CD4-positive, CD25-positive, alpha-beta regulatory T cell (primary cell): ENCODE results near the gene C3orf33. TPM values are rescaled to one million over a fixed set of nuclear protein-coding genes. Genes with fewer than 3 reads are reported as not detected.
A peak's percentile ranks its signal among the peaks of the same experiment; 100 is the strongest.

Source experiments
- ATAC-seq, 2 donors: fragments of 150-1000 bp; cut with Tn5 transposase; one replicate each; pipeline ENCODE4 v1.10.0; 2021; ENCODE audit warnings: low read depth in 2 of 2, moderate number of reproducible peaks in 2 of 2, moderate library complexity in 1 of 2
- DNase-seq, 3 donors: peaks; one replicate each; pipeline versions ENCODE4 v3.0.0 to v3.0.0-alpha.2; 2012 to 2022; ENCODE audit warnings: mixed read lengths in 1 of 3
- H3K27ac ChIP-seq: one replicate; pipeline ENCODE4 v1.7.0; 2013; ENCODE audit warnings: mild to moderate bottlenecking, low read length; ENCODE audit not compliant: insufficient read depth, poor library complexity, severe bottlenecking
- H3K27me3 ChIP-seq: one replicate; pipeline ENCODE4 v1.7.0; 2013; ENCODE audit warnings: low read length; ENCODE audit not compliant: control insufficient read depth, insufficient read depth
- H3K36me3 ChIP-seq: one replicate; pipeline ENCODE4 v1.7.0; 2013; ENCODE audit warnings: mild to moderate bottlenecking, low read length, moderate library complexity; ENCODE audit not compliant: control insufficient read depth, insufficient read depth
- H3K4me1 ChIP-seq: 2 replicates; pipeline ENCODE4 v1.7.0; 2013; ENCODE audit warnings: mild to moderate bottlenecking, low read length; ENCODE audit not compliant: insufficient read depth, control insufficient read depth, poor library complexity, severe bottlenecking
- H3K4me3 ChIP-seq: one replicate; pipeline ENCODE4 v1.7.0; 2013; ENCODE audit warnings: low read depth, mild to moderate bottlenecking, low read length, moderate library complexity
- H3K9me3 ChIP-seq, 2 experiments: 1 replicate in 1 of 2; 2 replicates in 1 of 2; pipeline ENCODE4 v1.7.0; 2013; ENCODE audit warnings: low read length in 2 of 2, mild to moderate bottlenecking in 1 of 2, moderate library complexity in 1 of 2; ENCODE audit not compliant: control insufficient read depth in 2 of 2
- H3K27ac Mint-ChIP-seq, 3 donors: one replicate each; pipeline ENCODE4 v1.8.0; 2020 to 2022; ENCODE audit warnings: mild to moderate bottlenecking in 3 of 3, mixed read lengths in 3 of 3, moderate library complexity in 2 of 3
- H3K27me3 Mint-ChIP-seq: one replicate; pipeline ENCODE4 v1.8.0; 2022; ENCODE audit warnings: mild to moderate bottlenecking, mixed read lengths
- H3K36me3 Mint-ChIP-seq: one replicate; pipeline ENCODE4 v1.8.0; 2020; ENCODE audit warnings: mixed read lengths
- H3K4me1 Mint-ChIP-seq, 4 donors: one replicate each; pipeline ENCODE4 v1.8.0; 2020 to 2022; ENCODE audit warnings: mixed read lengths in 4 of 4, mild to moderate bottlenecking in 1 of 4
- H3K4me3 Mint-ChIP-seq, 4 donors: one replicate each; pipeline ENCODE4 v1.8.0; 2020 to 2022; ENCODE audit warnings: mild to moderate bottlenecking in 4 of 4, mixed read lengths in 4 of 4, moderate library complexity in 3 of 4
- H3K9me3 Mint-ChIP-seq, 7 donors: one replicate each; pipeline ENCODE4 v1.8.0; 2020 to 2022; ENCODE audit warnings: mixed read lengths in 7 of 7, mild to moderate bottlenecking in 3 of 7, moderate library complexity in 2 of 7
- polyA plus RNA-seq, 4 donors: library from polyadenylated mRNA; unstranded; fragments of 300-500 nt; fragmentation: Illumina TruSeq; gene quantifications; one replicate each; pipeline ENCODE4 v1.2.3, GENCODE V29; 2021
- total RNA-seq: library from RNA; stranded (reverse); gene quantifications from one replicate; pipeline ENCODE4 v1.2.3, GENCODE V29; 2022

The C3orf33 gene
- total and polyA plus RNA-seq, 5 donors from 2014 or later, result 0.74 to 5.0 (median 3.0) TPM

DNA sequence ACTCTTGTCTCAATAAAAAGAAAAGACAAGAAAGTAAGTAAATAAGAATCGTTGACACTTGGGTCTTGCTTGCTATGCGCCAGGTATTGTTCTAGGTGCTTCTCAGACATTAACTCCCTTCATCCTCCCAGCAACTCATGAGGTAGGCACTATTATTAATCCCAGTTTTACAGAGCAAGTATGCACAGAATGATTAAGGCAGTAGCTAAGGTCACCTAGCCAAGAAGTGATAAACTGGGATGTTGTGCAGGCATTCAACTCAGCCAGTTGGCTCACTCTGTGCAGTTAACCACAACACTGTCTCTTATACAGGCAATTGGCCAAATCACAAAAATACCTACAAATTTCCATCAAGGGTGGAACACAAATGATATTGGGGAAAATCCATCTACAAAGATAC is 1.7 kb upstream of the C3orf33 start:
- no peaks in the 10 kb centered on the region for H3K9me3 Mint-ChIP-seq
- peak overlapping the region in 1 of 4 donors; percentile 43 for H3K4me3 Mint-ChIP-seq
- H3K4me1 Mint-ChIP-seq, result peaks cover 0 to 17% (median 8%) of the 10 kb centered on the region in 4 donors
- H3K27me3 Mint-ChIP-seq, result no peaks in the 10 kb centered on the region
- no peaks in the 10 kb centered on the region for H3K36me3 ChIP-seq
- peaks cover 8% of the 10 kb centered on the region for H3K36me3 Mint-ChIP-seq
- no peak overlapping the region for H3K27ac Mint-ChIP-seq
- H3K9me3 ChIP-seq, result no peaks in the 10 kb centered on the region
- no peak overlapping the region for H3K4me3 ChIP-seq
- H3K4me1 ChIP-seq, result peaks cover 11% of the 10 kb centered on the region
- no peak for ATAC-seq
- no peak for DNase-seq
- no peak overlapping the region for H3K27ac ChIP-seq
- peaks cover 7% of the 10 kb centered on the region for H3K27me3 ChIP-seq

DNA sequence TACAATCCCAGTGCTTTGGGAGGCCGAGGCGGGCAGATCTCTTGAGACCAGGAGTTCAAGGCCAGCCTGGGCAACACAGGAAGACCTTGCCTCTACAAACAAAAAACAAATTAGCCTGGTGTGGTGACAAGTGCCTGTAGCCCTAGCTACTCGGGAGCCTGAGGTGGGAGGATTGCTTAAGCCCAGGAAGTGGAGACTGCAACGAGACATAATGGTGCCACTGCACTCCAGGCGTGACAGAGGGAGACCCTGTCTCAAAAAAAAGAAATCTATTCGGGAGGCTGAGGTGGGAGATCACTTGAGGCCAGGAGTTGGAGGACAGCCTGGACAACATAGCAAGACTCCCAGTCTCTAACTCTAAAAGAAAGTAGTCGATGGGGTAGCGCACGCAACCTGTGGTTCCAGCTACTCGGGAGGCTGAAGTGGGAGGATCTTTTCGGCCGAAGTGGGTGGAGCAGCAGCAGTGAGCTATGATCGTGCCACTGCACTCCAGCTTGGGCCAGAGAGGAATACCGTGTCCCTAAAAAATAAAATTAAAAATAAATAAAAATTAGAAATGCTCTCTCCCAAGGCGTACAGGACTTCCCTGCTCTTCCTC is 775 bp downstream of the C3orf33 start:
- no peaks in the 10 kb centered on the region for H3K9me3 ChIP-seq
- DNase-seq (peak in 1 of 3 donors; percentile 48), ATAC-seq (peak in 1 of 2 donors; percentile 29)
- Mint-ChIP-seq H3K36me3 (peaks cover 9% of the 10 kb centered on the region), H3K27me3 (no peaks in the 10 kb centered on the region), H3K27ac (peak overlapping the region in 2 of 3 donors; percentile 84 to 93), H3K9me3 (no peaks in the 10 kb centered on the region), H3K4me3 (peak overlapping the region; percentile 88 to 92 (median 92)), H3K4me1 (peaks cover 5 to 24% (median 13%) of the 10 kb centered on the region in 4 donors)
- peaks cover 11% of the 10 kb centered on the region for H3K4me1 ChIP-seq
- peak overlapping the region; percentile 53 for H3K4me3 ChIP-seq
- H3K27ac ChIP-seq, result no peak overlapping the region
- no peaks in the 10 kb centered on the region for H3K36me3 ChIP-seq
- H3K27me3 ChIP-seq, result peaks cover 5% of the 10 kb centered on the region

DNA sequence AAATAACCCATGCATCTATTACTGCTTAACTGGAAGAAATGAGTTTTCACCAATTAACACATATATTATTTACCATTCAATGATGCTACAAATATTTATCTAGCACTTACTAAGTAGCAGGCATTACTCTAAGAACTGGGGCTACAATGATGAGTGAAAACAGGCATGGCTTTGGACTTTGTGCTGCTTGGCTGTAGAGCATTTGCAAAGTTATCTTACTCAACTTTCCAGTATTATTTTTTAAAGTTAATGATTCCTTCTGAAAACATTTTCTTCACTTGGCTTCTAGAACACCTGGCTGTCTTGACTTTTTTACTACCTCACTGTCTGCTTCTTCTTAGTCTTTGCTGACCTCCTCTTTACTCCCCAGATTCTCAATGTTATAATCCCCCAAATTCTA is 1.8 kb downstream of the C3orf33 start:
- Histone ChIP-seq H3K36me3 (no peaks in the 10 kb centered on the region), H3K27me3 (peaks cover 5% of the 10 kb centered on the region), H3K4me3 (no peak overlapping the region), H3K9me3 (no peaks in the 10 kb centered on the region), H3K4me1 (peaks cover 11% of the 10 kb centered on the region), H3K27ac (no peak overlapping the region)
- Mint-ChIP-seq H3K27ac (peak overlapping the region; percentile 27 to 84 (median 72)), H3K4me1 (peaks cover 5 to 27% (median 16%) of the 10 kb centered on the region in 4 donors), H3K9me3 (no peaks in the 10 kb centered on the region), H3K27me3 (no peaks in the 10 kb centered on the region), H3K4me3 (peak overlapping the region in 2 of 4 donors; percentile 73 to 92), H3K36me3 (peaks cover 16% of the 10 kb centered on the region)
- DNase-seq (no peak), ATAC-seq (no peak)

DNA sequence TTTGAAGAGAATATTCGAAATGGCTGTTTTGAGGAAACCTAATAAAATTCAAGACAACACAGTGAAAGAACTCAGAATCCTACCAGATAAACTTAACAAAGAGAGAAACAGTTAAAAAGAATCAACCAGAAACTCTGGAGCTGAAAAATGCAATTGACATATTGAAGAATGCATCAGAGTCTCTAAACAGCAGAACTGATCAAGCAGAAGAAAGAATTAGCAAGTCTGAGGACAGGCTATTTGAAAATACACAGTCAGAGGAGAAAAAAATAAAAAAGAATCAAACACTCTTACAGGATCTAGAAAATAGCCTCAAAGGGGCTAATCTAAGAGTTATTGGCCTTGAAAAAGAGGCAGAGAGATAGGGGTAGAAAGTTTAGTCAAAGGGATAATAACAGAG is 13.5 kb downstream of the C3orf33 start:
- Mint-ChIP-seq H3K4me3 (no peak overlapping the region), H3K27me3 (no peaks in the 10 kb centered on the region), H3K9me3 (peaks cover 0 to 8% (median 0%) of the 10 kb centered on the region in 7 donors), H3K4me1 (peaks cover 5 to 13% (median 8%) of the 10 kb centered on the region in 4 donors), H3K36me3 (peaks cover 40% of the 10 kb centered on the region), H3K27ac (no peak overlapping the region)
- Histone ChIP-seq H3K27me3 (no peaks in the 10 kb centered on the region), H3K4me3 (no peak overlapping the region), H3K27ac (no peak overlapping the region), H3K4me1 (no peaks in the 10 kb centered on the region), H3K9me3 (no peaks in the 10 kb centered on the region), H3K36me3 (peaks cover 6% of the 10 kb centered on the region)
- DNase-seq, result no peak
- no peak for ATAC-seq

DNA sequence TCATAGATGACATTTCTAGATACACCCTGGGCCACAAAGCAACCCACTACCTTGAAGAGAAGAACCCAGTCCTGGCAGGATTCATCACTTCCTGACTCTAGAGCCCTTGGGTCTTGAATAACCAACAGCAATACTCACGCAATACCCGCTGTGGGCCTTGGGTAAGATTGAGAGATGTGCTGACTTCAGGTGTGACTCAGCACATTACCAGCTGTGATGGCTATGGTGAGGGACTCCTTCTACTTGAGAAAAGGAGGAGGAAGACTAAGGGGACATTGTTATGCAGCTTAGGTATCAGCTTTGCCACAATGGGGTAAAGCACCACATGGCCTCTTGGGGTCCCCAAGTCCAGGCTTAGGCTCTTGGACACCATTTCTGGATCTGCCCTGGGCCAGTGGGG is 14.9 kb downstream of the C3orf33 start:
- peaks cover 31% of the 10 kb centered on the region for H3K36me3 Mint-ChIP-seq
- H3K27ac Mint-ChIP-seq, result no peak overlapping the region

DNA sequence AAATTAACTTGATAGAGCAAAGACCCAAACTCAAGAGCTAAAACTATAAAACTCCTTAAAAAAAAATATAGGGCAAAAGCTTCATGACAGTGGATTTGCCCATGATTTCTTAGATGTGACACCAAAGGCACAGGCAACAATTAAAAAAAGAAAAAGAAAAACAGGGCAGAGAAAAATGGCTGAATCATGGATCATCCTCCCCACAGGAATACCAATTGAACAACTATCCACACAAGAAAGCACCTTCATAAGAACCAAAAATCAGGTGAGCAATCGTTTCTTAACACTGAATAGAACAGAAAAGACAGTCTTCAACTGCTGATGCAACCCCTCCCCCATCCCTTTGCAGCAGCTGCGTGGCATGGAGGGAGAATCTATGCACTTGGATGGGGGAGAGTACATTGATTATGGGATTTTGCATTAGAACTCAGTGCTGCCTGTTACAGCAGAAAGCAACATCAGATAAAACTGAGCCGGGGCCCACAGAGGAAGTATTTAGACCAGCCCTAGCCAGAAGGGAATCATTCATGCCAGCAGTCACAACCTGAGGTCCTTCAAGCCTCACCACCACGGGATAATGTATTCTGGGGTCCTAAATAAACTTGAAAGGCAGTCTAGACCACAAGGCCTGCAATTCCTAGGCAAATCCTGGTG is 15.7 kb downstream of the C3orf33 start:
- H3K27ac Mint-ChIP-seq, result peak overlapping the region in 1 of 3 donors; percentile 70
- DNase-seq (no peak), ATAC-seq (no peak)
- no peaks in the 10 kb centered on the region for H3K27me3 Mint-ChIP-seq
- H3K9me3 Mint-ChIP-seq, result peaks cover 0 to 8% (median 0%) of the 10 kb centered on the region in 7 donors
- Histone ChIP-seq H3K4me1 (no peaks in the 10 kb centered on the region), H3K36me3 (peaks cover 6% of the 10 kb centered on the region), H3K9me3 (no peaks in the 10 kb centered on the region), H3K27ac (no peak overlapping the region), H3K27me3 (no peaks in the 10 kb centered on the region), H3K4me3 (no peak overlapping the region)
- H3K4me3 Mint-ChIP-seq, result no peak overlapping the region
- H3K4me1 Mint-ChIP-seq, result peaks cover 0 to 17% (median 15%) of the 10 kb centered on the region in 4 donors
- peaks cover 38% of the 10 kb centered on the region for H3K36me3 Mint-ChIP-seq

More for the DNA sequence above, 14.9 kb downstream of the C3orf33 start:
- H3K9me3 Mint-ChIP-seq, result peaks cover 0 to 8% (median 0%) of the 10 kb centered on the region in 7 donors
- Histone ChIP-seq H3K9me3 (no peaks in the 10 kb centered on the region), H3K4me1 (no peaks in the 10 kb centered on the region), H3K27ac (no peak overlapping the region), H3K4me3 (no peak overlapping the region), H3K36me3 (peaks cover 6% of the 10 kb centered on the region), H3K27me3 (no peaks in the 10 kb centered on the region)
- DNase-seq (peak in 1 of 3 donors; percentile 9), ATAC-seq (no peak)
- no peaks in the 10 kb centered on the region for H3K27me3 Mint-ChIP-seq
- peaks cover 4 to 9% (median 7%) of the 10 kb centered on the region in 4 donors for H3K4me1 Mint-ChIP-seq
- no peak overlapping the region for H3K4me3 Mint-ChIP-seq

DNA sequence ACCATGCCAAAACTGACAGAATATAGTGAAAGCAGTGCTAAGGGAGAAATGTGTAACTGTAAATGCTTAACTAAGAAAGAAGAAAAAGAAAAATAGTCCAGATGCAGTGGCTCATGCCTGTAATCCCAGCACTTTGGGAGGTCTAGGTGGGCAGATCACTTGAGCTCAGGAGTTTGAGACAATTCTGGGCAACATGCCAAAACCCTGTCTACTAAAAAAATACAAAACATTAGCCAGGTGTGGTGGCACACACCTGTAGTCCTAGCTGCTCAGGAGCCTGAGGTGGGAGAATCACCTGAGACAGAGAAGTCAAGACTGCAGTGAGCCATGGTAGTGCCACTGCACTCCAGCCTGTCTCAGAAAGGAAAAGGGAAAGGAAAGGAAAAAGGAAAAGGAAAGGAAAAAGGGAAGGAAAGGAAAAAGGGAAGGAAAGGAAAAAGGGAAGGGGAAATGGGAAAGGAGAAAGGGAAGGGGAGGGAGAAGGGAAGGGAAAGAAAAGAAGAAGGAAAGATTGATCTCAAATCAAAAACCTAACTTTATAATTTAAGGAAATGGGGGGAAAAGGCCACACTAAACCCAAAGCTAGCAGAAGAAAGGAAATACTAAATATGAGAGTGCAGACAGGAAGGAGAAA is 20.3 kb downstream of the C3orf33 start:
- no peak overlapping the region for H3K4me3 ChIP-seq
- Mint-ChIP-seq H3K4me3 (no peak overlapping the region), H3K36me3 (peaks cover 21% of the 10 kb centered on the region), H3K27me3 (no peaks in the 10 kb centered on the region), H3K27ac (peak overlapping the region in 2 of 3 donors; percentile 51 to 79), H3K4me1 (peaks cover 0 to 18% (median 16%) of the 10 kb centered on the region in 4 donors), H3K9me3 (peaks cover 0 to 11% (median 3%) of the 10 kb centered on the region in 7 donors)
- peaks cover 3% of the 10 kb centered on the region for H3K36me3 ChIP-seq
- DNase-seq (peak in 1 of 3 donors; percentile 3), ATAC-seq (no peak)
- H3K27ac ChIP-seq, result no peak overlapping the region
- H3K27me3 ChIP-seq, result no peaks in the 10 kb centered on the region
- H3K9me3 ChIP-seq, result peaks cover 4 to 6% of the 10 kb centered on the region in 2 experiments
- no peaks in the 10 kb centered on the region for H3K4me1 ChIP-seq
